Right lobe of liver (tissue), 6 donors: ENCODE measurements around the gene GPATCH4. TPM values are rescaled to one million over a fixed set of nuclear protein-coding genes. Genes with fewer than 3 reads are reported as not detected.

ENCODE experiments used
- ATAC-seq, 4 donors: fragments of 200-7000 bp; cut with Tn5 transposase; one replicate each; pipeline ENCODE4 v1.9.1; 2020; ENCODE audit warnings: mild to moderate bottlenecking in 4 of 4, moderate library complexity in 4 of 4
- DNase-seq, 3 donors: peaks; one replicate each; pipeline ENCODE4 v3.0.0-alpha.2; 2020
- H3K27ac ChIP-seq, 3 donors: fragments of 200-600 bp; one replicate each; pipeline ENCODE4 v1.8.0; 2022
- H3K27me3 ChIP-seq, 2 donors: fragments of 200-600 bp; one replicate each; pipeline ENCODE4 v1.8.0; 2022
- H3K36me3 ChIP-seq, 4 donors: fragments of 200-600 bp; sonication (generic) in 1 of 4; one replicate each; pipeline versions ENCODE4 v1.5.1 to v1.8.0; 2017 to 2022; ENCODE audit warnings: control low read depth in 1 of 4
- H3K4me1 ChIP-seq, 4 donors: fragments of 200-600 bp; sonication (generic) in 1 of 4; one replicate each; pipeline versions ENCODE4 v1.5.1 to v1.8.0; 2017 to 2022; ENCODE audit warnings: control low read depth in 1 of 4
- H3K4me3 ChIP-seq, 3 donors: fragments of 200-600 bp; one replicate each; pipeline ENCODE4 v1.8.0; 2022
- H3K9me3 ChIP-seq, 4 donors: fragments of 200-600 bp; sonication (generic) in 1 of 4; one replicate each; pipeline versions ENCODE4 v1.5.1 to v1.8.0; 2017 to 2022; ENCODE audit warnings: control low read depth in 1 of 4
- POLR2A ChIP-seq: fragments of 450-650 bp; IDR thresholded peaks from one replicate; pipeline ENCODE4 v1.6.1; 2017; ENCODE audit warnings: antibody characterized with exemption, mild to moderate bottlenecking
- WGBS: methylation state at CpG from one replicate; pipeline ENCODE4 v1.1.6; 2018; ENCODE audit warnings: low coverage, low lambda C conversion rate; ENCODE audit not compliant: insufficient coverage; ENCODE audit errors: missing lambda C conversion rate; 5-methylcytosine and 5-hydroxymethylcytosine counted together
- intact Hi-C, 2 donors: fragments of 100-400 bp; cut with DNase I; formaldehyde crosslinking; loops; one replicate each; pipeline versions ENCODE4 v1.11.2 to v1.14.1; 2022
- total RNA-seq, 6 experiments: library from RNA; depleted of rRNA in 2 of 6; stranded (reverse); fragments of >200 nt in 2 of 6; fragmentation: NEBNext Ultra II Directional in 3 of 6; extraction: Animal tissue kit (Norgen Biotek cat#: 25700) in 3 of 6; gene quantifications; one replicate each; pipeline versions ENCODE4 v1.1.0 to v1.2.4, GENCODE V29; 2016 to 2023
- TF ChIP-seq, protein P1 (sequence below), 4 donors: fragments of 200-600 bp in 3 of 4; fragments of 450-650 bp in 1 of 4; IDR thresholded peaks; one replicate each; pipeline versions ENCODE4 v1.5.1 to v1.8.0; 2016 to 2022; ENCODE audit warnings: antibody characterized with exemption in 4 of 4, mild to moderate bottlenecking in 2 of 4
- donor health status: DM: no; HTN: yes; CAD: no.
- donor health status: DM: no; HTN: no; CAD: no.
- donor health status: DM: no; HTN: no; CAD: no.
- donor health status: DM: no; HTN: yes; CAD: no.
- donor health status: DM: no; HTN: yes; CAD: no.

The GPATCH4 gene
- total RNA-seq, 6 experiments from 2014 or later: 7.0 to 25.3 (median 12.4) TPM

DNA sequence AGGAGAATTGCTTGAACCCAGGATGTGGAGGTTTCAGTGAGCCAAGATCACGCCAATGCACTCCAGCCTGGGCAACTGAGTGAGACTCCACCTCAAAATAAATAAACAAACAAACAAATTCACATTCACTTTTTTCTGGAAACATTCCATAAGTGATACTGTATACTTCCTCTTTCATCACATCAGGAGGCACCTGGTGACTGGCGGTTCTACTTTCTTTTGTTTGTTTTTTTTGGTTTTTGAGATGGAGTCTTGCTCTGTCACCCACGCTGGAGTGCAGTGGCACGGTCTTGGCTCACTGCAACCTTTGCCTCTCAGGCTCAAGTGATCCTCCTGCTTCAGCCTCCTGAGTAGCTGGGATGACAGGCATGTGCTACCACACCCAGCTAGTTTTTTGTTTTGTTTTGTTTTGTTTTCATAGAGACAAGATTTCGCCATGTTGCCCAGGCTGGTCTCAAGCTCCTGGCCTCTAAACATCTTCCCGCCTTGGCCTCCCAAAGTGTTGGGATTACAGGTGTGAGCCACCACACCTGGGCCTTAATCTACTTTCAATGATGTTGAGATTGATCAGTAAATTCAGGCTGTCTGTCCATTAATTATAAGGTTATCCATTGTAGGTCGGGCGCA lies 28.7 kb upstream of the GPATCH4 start:
- ATAC-seq (no peak), DNase-seq (no peak)
- intact Hi-C loops: loop anchor here in 1 of 2 donors (10.0 kb wide), 1 partner anchor 45 kb away; the partner anchor contains the start of gene NES
- no peak for TF ChIP-seq POLR2A
- TF ChIP-seq, protein P1, sequence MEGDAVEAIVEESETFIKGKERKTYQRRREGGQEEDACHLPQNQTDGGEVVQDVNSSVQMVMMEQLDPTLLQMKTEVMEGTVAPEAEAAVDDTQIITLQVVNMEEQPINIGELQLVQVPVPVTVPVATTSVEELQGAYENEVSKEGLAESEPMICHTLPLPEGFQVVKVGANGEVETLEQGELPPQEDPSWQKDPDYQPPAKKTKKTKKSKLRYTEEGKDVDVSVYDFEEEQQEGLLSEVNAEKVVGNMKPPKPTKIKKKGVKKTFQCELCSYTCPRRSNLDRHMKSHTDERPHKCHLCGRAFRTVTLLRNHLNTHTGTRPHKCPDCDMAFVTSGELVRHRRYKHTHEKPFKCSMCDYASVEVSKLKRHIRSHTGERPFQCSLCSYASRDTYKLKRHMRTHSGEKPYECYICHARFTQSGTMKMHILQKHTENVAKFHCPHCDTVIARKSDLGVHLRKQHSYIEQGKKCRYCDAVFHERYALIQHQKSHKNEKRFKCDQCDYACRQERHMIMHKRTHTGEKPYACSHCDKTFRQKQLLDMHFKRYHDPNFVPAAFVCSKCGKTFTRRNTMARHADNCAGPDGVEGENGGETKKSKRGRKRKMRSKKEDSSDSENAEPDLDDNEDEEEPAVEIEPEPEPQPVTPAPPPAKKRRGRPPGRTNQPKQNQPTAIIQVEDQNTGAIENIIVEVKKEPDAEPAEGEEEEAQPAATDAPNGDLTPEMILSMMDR (IDR thresholded peaks at IDR 0.05): no peak
- Histone ChIP-seq H3K9me3 (no peaks in the 10 kb centered on the region), H3K4me1 (peaks cover 0 to 8% (median 0%) of the 10 kb centered on the region in 4 donors), H3K36me3 (no peaks in the 10 kb centered on the region), H3K27me3 (peaks cover 0 to 3% of the 10 kb centered on the region in 2 donors), H3K27ac (no peak overlapping the region), H3K4me3 (no peak overlapping the region)
- 68% methylated on average over 7 of the region's 8 CpGs for WGBS

DNA sequence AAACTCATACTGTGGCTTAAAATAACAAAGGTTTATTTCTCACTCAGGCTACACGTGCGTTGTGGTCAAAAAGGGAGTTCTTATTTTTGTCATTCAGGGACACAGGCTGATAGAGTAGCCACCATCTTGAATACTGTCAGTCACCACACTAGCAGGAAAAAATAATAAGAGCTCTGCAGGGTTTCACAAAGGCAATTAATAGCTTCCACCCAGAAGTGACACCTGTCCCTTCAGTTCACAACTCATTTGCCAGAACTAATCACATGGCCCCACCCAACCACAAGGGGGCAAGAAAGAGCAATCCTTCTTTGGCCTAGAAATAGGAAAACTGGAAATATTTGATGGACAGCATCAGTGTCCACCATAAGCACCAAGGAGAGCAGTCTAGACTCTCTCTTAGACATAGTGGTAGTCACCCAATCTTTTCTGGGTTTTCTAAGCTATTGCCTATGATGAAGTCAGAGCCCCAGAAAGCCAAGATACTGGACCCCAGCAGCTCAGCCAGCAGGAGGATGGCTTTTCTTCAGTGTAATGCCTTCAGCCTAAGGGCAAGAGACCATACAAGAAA lies 26.1 kb upstream of the GPATCH4 start:
- intact Hi-C loops: loop anchor here in 1 of 2 donors (10.0 kb wide), 1 partner anchor 47 kb away; the partner anchor contains the start of gene NES
- H3K27ac ChIP-seq: no peak overlapping the region
- peaks cover 0 to 19% (median 2%) of the 10 kb centered on the region in 4 donors for H3K4me1 ChIP-seq
- H3K27me3 ChIP-seq: peaks cover 5 to 15% of the 10 kb centered on the region in 2 donors
- H3K4me3 ChIP-seq: no peak overlapping the region
- DNase-seq (no peak), ATAC-seq (peak; percentile 50 to 70 (median 61))
- H3K36me3 ChIP-seq: no peaks in the 10 kb centered on the region
- H3K9me3 ChIP-seq: no peaks in the 10 kb centered on the region
- no peak for TF ChIP-seq POLR2A
- TF ChIP-seq, protein P1 (IDR thresholded peaks at IDR 0.05): peak; percentile 52 to 73 (median 64)
- 18% methylated on average over 1 of the region's 2 CpGs for WGBS

DNA sequence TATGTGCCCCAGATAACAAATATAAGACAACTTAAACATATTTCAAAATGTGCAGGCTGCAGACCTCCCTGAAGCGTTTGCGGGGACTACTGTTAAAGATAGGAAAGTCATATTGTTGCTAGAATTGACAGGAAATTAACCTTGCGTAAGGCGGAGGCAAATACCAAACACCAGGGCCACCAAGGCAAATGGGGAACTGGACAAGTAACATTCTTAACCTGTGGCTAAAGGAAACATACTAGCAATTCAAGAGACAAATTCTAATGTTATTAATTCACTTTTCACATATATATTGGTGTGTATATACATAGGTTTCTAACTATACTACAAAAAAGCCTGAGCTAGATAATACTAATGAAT lies 24.8 kb upstream of the GPATCH4 start:
- no peak for ATAC-seq
- no peak overlapping the region for H3K27ac ChIP-seq
- no peaks in the 10 kb centered on the region for H3K9me3 ChIP-seq
- no peak for DNase-seq
- H3K4me1 ChIP-seq: peaks cover 0 to 19% (median 2%) of the 10 kb centered on the region in 4 donors
- H3K27me3 ChIP-seq: peaks cover 5 to 15% of the 10 kb centered on the region in 2 donors
- no peaks in the 10 kb centered on the region for H3K36me3 ChIP-seq
- TF ChIP-seq, protein P1 (IDR thresholded peaks at IDR 0.05): no peak
- no peak for TF ChIP-seq POLR2A
- intact Hi-C loops: loop anchor here in 1 of 2 donors (10.0 kb wide), 1 partner anchor 49 kb away; the partner anchor contains the start of gene NES
- H3K4me3 ChIP-seq: no peak overlapping the region
- WGBS: 31% methylated on average over 4 of the region's 4 CpGs

DNA sequence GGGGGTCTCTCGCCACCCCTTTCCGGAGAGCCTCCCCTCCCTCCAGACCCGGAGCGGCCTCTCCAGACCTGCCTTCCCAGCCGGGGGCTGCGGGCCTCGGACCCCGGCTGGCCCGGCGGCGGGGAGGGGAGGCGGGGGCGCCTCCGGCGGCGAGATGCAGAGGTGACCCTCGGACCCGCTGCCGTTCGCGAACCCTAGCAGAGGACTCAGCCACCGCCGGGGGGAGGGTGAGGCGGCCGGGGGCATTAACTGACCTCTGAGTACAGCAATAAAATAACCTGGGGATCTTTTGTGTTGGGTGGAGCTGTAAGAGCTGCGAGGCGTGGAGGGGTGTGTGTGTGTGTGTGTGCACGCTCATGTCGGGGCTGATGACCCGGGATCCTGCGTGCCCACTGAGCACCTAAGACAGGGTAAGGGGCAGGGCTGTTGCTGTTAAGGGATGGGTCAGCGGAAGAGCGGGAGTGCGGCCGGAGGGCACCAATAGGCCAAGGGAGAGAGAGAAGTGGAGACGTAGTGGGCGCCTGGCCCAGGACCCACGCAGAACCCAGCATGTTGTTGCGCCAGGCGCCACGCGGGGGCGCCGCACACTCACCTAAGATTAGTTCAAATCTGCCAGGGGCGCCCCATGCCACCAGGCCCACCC lies 24.3 kb upstream of the GPATCH4 start:
- DNase-seq: peak in 1 of 3 donors; percentile 54
- 1% methylated on average over 27 of the region's 45 CpGs for WGBS
- intact Hi-C loops: loop anchor here in 1 of 2 donors (10.0 kb wide), 1 partner anchor 49 kb away; the partner anchor contains the start of gene NES
- Histone ChIP-seq H3K4me3 (no peak overlapping the region), H3K4me1 (peaks cover 0 to 19% (median 2%) of the 10 kb centered on the region in 4 donors), H3K27ac (no peak overlapping the region), H3K27me3 (peaks cover 5 to 15% of the 10 kb centered on the region in 2 donors), H3K9me3 (no peaks in the 10 kb centered on the region), H3K36me3 (no peaks in the 10 kb centered on the region)
- TF ChIP-seq POLR2A: no peak
- TF ChIP-seq, protein P1 (IDR thresholded peaks at IDR 0.05): peak; percentile 63 to 73 (median 68)
- peak; percentile 71 to 77 (median 74) for ATAC-seq
